Muscle layer of duodenum (tissue), 2 donors: ENCODE measurements around the gene HCK.
A peak's percentile ranks its signal among the peaks of the same experiment; 100 is the strongest.

Experiments
- H3K27ac ChIP-seq: one replicate; pipeline ENCODE4 v1.7.0; 2013; ENCODE audit warnings: mild to moderate bottlenecking, low read length
- H3K27me3 ChIP-seq: one replicate; pipeline ENCODE4 v1.7.0; 2013; ENCODE audit warnings: low read depth, mild to moderate bottlenecking, control low read depth, low read length
- H3K36me3 ChIP-seq, 2 donors: one replicate each; pipeline ENCODE4 v1.7.0; 2013; ENCODE audit warnings: low read length in 2 of 2, control low read depth in 1 of 2, mild to moderate bottlenecking in 1 of 2; ENCODE audit not compliant: insufficient read depth in 2 of 2, control insufficient read depth in 1 of 2
- H3K4me1 ChIP-seq, 2 donors: one replicate each; pipeline ENCODE4 v1.7.0; 2013; ENCODE audit warnings: low read length in 2 of 2, mild to moderate bottlenecking in 2 of 2, control low read depth in 1 of 2, moderate library complexity in 1 of 2; ENCODE audit not compliant: insufficient read depth in 2 of 2, control insufficient read depth in 1 of 2
- H3K4me3 ChIP-seq, 2 donors: one replicate each; pipeline ENCODE4 v1.7.0; 2013; ENCODE audit warnings: low read length in 2 of 2, low read depth in 1 of 2, mild to moderate bottlenecking in 1 of 2
- H3K9me3 ChIP-seq, 2 donors: one replicate each; pipeline ENCODE4 v1.7.0; 2013; ENCODE audit warnings: low read length in 2 of 2, control low read depth in 1 of 2, mild to moderate bottlenecking in 1 of 2; ENCODE audit not compliant: control insufficient read depth in 1 of 2
- donor health status: healthy.

The HCK gene

DNA sequence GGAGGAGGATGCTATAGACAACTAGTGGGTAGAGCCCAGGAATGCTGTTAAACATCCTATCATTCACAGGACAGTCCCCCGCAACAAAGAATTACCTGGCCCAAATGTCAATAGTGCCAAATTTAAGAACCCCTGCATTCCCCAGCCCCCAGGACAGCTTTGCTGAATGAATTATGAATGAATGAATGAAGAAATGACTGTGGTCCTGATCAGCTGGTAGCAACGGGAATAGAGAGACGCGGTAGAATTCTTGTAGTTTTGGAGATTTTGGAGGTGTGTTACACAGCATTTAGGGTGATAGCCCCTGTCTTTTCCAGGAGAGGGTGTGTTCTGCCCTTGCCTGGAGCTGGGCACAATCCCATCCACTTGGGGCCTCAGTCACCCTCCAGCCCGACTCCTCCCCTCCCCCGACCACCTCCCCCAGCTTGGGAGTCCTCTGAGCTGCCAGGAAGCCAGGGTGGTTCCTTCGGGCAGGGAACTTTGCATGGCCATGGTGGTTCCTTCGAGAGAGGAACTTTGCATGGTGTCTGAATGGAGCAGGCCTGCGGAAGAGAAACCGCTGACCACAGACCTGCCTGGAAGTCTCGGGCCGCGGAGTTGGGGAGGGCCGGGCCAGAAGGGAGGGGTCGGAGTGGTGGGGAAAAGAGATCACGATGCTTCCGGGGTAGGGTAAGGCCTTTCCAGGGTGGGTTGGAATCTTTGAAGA lies 1.0 kb upstream of the HCK start:
- Histone ChIP-seq H3K27ac (peak overlapping the region; percentile 16), H3K36me3 (no peaks in the 10 kb centered on the region), H3K4me1 (peaks cover 0 to 14% of the 10 kb centered on the region in 2 donors), H3K4me3 (no peak overlapping the region), H3K9me3 (no peaks in the 10 kb centered on the region), H3K27me3 (peaks cover 24% of the 10 kb centered on the region)

DNA sequence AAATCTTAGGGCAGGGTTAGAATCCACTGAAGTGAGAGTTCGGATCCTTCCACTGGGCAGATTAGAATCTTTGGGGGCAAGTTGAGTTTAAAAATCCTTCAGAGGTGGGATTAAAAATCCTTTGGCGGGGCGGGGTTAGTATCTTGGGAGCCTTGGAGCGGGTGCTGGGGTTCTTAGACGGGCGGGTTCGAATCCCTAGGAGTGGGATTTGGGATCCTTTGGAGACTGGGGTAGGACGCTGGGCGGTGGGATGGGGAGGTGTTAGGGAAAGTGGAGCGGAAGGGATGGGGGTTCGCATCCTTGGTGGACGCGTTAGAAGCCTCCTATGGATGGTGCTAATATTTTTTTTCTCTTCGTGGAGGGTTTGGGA lies 337 bp upstream of the HCK start:
- Histone ChIP-seq H3K4me1 (peaks cover 0 to 14% of the 10 kb centered on the region in 2 donors), H3K27ac (peak overlapping the region; percentile 16), H3K36me3 (no peaks in the 10 kb centered on the region), H3K27me3 (peaks cover 24% of the 10 kb centered on the region), H3K9me3 (no peaks in the 10 kb centered on the region), H3K4me3 (peak overlapping the region in 1 of 2 donors; percentile 58)

- H3K36me3 ChIP-seq = no peaks in the 10 kb centered on the region
- H3K27ac ChIP-seq = no peak overlapping the region
- no peaks in the 10 kb centered on the region for H3K9me3 ChIP-seq
- H3K4me1 ChIP-seq = peaks cover 0 to 14% of the 10 kb centered on the region in 2 donors
- peaks cover 24% of the 10 kb centered on the region for H3K27me3 ChIP-seq
- peak overlapping the region; percentile 48 to 58 for H3K4me3 ChIP-seq
Measured at GRCh38 chr20:32052778-32053362, 828 bp downstream of the HCK start.

GRCh38 chr20:32053648-32054047 lies 1.6 kb downstream of the HCK start:
- peaks cover 24% of the 10 kb centered on the region for H3K27me3 ChIP-seq
- H3K4me1 ChIP-seq = peaks cover 0 to 14% of the 10 kb centered on the region in 2 donors
- H3K4me3 ChIP-seq = no peak overlapping the region
- H3K9me3 ChIP-seq = no peaks in the 10 kb centered on the region
- H3K27ac ChIP-seq = no peak overlapping the region
- no peaks in the 10 kb centered on the region for H3K36me3 ChIP-seq

- H3K4me1 ChIP-seq = peaks cover 4 to 11% of the 10 kb centered on the region in 2 donors
- H3K4me3 ChIP-seq = no peak overlapping the region
- H3K27me3 ChIP-seq = peaks cover 16% of the 10 kb centered on the region
- no peak overlapping the region for H3K27ac ChIP-seq
- no peaks in the 10 kb centered on the region for H3K9me3 ChIP-seq
- H3K36me3 ChIP-seq = no peaks in the 10 kb centered on the region
Measured at GRCh38 chr20:32056708-32057483, 4.9 kb downstream of the HCK start.

GRCh38 chr20:32057656-32058184 lies 5.7 kb downstream of the HCK start:
- Histone ChIP-seq H3K27me3 (peaks cover 8% of the 10 kb centered on the region), H3K36me3 (no peaks in the 10 kb centered on the region), H3K9me3 (no peaks in the 10 kb centered on the region), H3K4me3 (no peak overlapping the region), H3K4me1 (peaks cover 3 to 4% of the 10 kb centered on the region in 2 donors), H3K27ac (no peak overlapping the region)

GRCh38 chr20:32059189-32059588 lies 7.1 kb downstream of the HCK start:
- Histone ChIP-seq H3K9me3 (no peaks in the 10 kb centered on the region), H3K27me3 (peaks cover 3% of the 10 kb centered on the region), H3K4me3 (no peak overlapping the region), H3K27ac (no peak overlapping the region), H3K36me3 (no peaks in the 10 kb centered on the region), H3K4me1 (peaks cover 1 to 4% of the 10 kb centered on the region in 2 donors)

DNA sequence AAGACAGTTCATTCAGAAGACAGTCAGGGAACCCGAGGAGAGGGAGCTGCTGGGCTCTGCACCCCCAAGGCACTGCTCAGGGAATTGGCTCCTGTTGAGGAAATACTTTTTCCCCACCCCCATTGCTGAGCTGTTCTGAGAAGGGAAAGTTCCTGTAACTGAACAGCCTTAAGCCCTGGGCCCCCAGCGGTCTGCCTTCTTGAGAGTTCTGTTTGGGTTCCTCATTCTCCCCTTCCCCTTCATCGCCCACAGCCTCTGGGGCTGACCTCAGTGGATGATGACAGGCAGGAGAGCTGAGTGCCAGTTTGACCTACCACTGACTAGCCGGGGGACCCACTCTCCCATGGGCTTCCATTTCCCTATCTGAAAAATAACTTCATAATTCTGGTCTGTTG lies 10.7 kb downstream of the HCK start:
- Histone ChIP-seq H3K27ac (peak overlapping the region; percentile 1), H3K9me3 (no peaks in the 10 kb centered on the region), H3K27me3 (peaks cover 3% of the 10 kb centered on the region), H3K36me3 (no peaks in the 10 kb centered on the region), H3K4me3 (no peak overlapping the region), H3K4me1 (peaks cover 4 to 6% of the 10 kb centered on the region in 2 donors)

DNA sequence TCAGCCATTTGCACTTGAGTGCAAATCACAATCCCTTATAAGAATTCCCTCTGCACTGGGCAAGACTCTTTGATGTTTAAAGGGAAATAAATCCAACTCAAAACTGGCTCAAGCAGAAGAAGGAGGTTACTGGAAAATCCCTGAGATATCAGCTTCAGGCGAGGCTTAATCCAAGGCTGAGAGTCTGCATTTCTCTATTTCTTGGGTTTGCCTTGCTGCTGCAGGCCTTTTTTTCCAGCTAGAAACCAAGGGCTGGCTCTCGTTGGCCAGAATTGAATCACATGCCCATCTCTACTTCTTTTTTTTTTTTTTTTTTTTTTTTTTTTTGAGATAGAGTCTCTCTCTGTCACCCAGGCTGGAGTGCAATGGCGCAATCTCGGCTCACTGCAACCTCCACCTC lies 11.7 kb downstream of the HCK start:
- Histone ChIP-seq H3K4me1 (peaks cover 4 to 6% of the 10 kb centered on the region in 2 donors), H3K27ac (peak overlapping the region; percentile 1), H3K9me3 (no peaks in the 10 kb centered on the region), H3K27me3 (peaks cover 3% of the 10 kb centered on the region), H3K36me3 (no peaks in the 10 kb centered on the region), H3K4me3 (no peak overlapping the region)

GRCh38 chr20:32064667-32065066 lies 12.6 kb downstream of the HCK start:
- no peak overlapping the region for H3K4me3 ChIP-seq
- H3K36me3 ChIP-seq = no peaks in the 10 kb centered on the region
- peaks cover 4 to 6% of the 10 kb centered on the region in 2 donors for H3K4me1 ChIP-seq
- peaks cover 3% of the 10 kb centered on the region for H3K27me3 ChIP-seq
- no peaks in the 10 kb centered on the region for H3K9me3 ChIP-seq
- no peak overlapping the region for H3K27ac ChIP-seq

GRCh38 chr20:32067234-32067821 lies 15.3 kb downstream of the HCK start:
- H3K27me3 ChIP-seq = no peaks in the 10 kb centered on the region
- H3K4me3 ChIP-seq = no peak overlapping the region
- no peak overlapping the region for H3K27ac ChIP-seq
- no peaks in the 10 kb centered on the region for H3K9me3 ChIP-seq
- no peaks in the 10 kb centered on the region for H3K36me3 ChIP-seq
- peaks cover 0 to 6% of the 10 kb centered on the region in 2 donors for H3K4me1 ChIP-seq
